A549 (cell line): Measurements from ENCODE around the gene NPM3.

Experiments
- CBX8 ChIP-seq: fragments of 200-600 bp; sonication (generic); IDR thresholded peaks from 2 replicates; pipeline ENCODE4 v1.6.1; 2016
- E2F6 ChIP-seq: IDR thresholded peaks from 2 replicates; pipeline ENCODE4 v1.6.1; 2012; ENCODE audit warnings: low read depth, borderline replicate concordance
- JUN ChIP-seq, 2 experiments: fragments of >200 bp; sonication (Bioruptor Twin); formaldehyde crosslinking; IDR thresholded peaks; 2 replicates in 1 of 2; 3 replicates in 1 of 2; pipeline ENCODE4 v1.6.1; 2016 to 2017
- MAFK ChIP-seq: fragments of 450-650 bp; IDR thresholded peaks from 2 replicates; pipeline ENCODE4 v1.6.1; 2014; ENCODE audit not compliant: partially characterized antibody
- NFE2L2 ChIP-seq: fragments of 150-350 bp; conservative IDR thresholded peaks from 2 replicates; pipeline ENCODE4 v1.6.1; 2014; ENCODE audit warnings: low read length
- PBX3 ChIP-seq: IDR thresholded peaks from 2 replicates; pipeline ENCODE4 v1.6.1; 2012
- PHF8 ChIP-seq: fragments of 200-600 bp; sonication (generic); IDR thresholded peaks from 2 replicates; pipeline ENCODE4 v1.6.1; 2016; ENCODE audit warnings: low read depth, mild to moderate bottlenecking, antibody characterized with exemption, moderate library complexity, borderline replicate concordance
- POLR2A ChIP-seq: IDR thresholded peaks from 2 replicates; pipeline ENCODE4 v1.6.1; 2012; ENCODE audit warnings: mild to moderate bottlenecking, low read length
- RAD21 ChIP-seq, 2 experiments: fragments of >200 bp in 1 of 2; sonication (Bioruptor Twin) in 1 of 2; formaldehyde crosslinking in 1 of 2; IDR thresholded peaks in 1 of 2; conservative IDR thresholded peaks in 1 of 2; 2 replicates in 1 of 2; 3 replicates in 1 of 2; pipeline ENCODE4 v1.6.1; 2012 to 2018; ENCODE audit warnings: inconsistent platforms in 1 of 2
- RNF2 ChIP-seq: fragments of 200-600 bp; sonication (generic); IDR thresholded peaks from 2 replicates; pipeline ENCODE4 v1.6.1; 2016; ENCODE audit warnings: low read depth, mild to moderate bottlenecking, antibody characterized with exemption, moderate library complexity, borderline replicate concordance
- SMC3 ChIP-seq: fragments of >200 bp; sonication (Bioruptor Twin); formaldehyde crosslinking; IDR thresholded peaks from 3 replicates; pipeline ENCODE4 v1.6.1; 2018; ENCODE audit warnings: inconsistent platforms
- TF ChIP-seq, protein P1 (sequence below): fragments of >200 bp; sonication (Bioruptor Twin); formaldehyde crosslinking; IDR thresholded peaks from 3 replicates; pipeline ENCODE4 v1.5.1; 2016

DNA sequence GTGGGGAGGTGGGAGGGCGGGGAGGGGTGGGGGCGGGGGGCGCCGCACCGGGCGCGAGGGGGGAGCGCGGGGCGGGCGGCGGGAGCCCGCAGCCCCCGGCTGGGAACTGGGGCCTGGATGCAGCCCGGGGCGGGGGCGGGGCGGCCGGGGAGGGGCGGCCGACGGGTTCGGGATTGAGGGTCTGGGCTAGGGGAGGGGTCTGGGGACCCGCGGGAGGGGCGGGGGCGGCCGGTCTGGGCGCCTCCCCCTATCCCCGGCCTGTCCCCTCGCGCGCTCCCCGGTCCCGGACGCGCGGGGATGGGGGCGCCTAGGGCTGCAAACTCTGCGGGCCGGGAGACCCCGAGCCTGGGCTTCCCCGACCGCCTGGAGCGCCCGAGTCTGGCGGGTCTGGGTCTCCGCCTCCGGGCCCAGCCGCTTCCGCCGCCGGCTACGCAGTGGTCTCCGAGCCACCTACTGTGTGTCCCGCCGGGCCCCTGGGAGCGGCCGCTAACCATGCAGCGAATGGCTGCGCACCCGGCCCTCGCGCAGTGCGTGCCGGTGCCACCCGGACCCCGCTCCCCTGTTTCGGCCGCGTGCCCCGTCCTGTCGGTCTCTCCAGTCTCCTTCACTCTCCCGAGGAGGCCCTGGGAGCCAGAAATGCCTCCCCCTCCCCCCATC, 7.0 kb downstream of the NPM3 start:
- TF ChIP-seq, protein P1, sequence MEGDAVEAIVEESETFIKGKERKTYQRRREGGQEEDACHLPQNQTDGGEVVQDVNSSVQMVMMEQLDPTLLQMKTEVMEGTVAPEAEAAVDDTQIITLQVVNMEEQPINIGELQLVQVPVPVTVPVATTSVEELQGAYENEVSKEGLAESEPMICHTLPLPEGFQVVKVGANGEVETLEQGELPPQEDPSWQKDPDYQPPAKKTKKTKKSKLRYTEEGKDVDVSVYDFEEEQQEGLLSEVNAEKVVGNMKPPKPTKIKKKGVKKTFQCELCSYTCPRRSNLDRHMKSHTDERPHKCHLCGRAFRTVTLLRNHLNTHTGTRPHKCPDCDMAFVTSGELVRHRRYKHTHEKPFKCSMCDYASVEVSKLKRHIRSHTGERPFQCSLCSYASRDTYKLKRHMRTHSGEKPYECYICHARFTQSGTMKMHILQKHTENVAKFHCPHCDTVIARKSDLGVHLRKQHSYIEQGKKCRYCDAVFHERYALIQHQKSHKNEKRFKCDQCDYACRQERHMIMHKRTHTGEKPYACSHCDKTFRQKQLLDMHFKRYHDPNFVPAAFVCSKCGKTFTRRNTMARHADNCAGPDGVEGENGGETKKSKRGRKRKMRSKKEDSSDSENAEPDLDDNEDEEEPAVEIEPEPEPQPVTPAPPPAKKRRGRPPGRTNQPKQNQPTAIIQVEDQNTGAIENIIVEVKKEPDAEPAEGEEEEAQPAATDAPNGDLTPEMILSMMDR, result no peak
- TF ChIP-seq JUN (IDR thresholded peaks at IDR 0.05) (no peak), SMC3 (no peak), RAD21 (conservative IDR thresholded peaks at IDR 0.05 in 1 of 2, IDR thresholded peaks at IDR 0.05 in 1 of 2) (no peak), E2F6 (no peak), POLR2A (no peak), NFE2L2 (no peak), RNF2 (no peak), MAFK (no peak), CBX8 (no peak), PBX3 (no peak), PHF8 (no peak)
